ENCODE data around the gene PCBP2. TPM values are rescaled to one million over a fixed set of nuclear protein-coding genes. Genes with fewer than 3 reads are reported as not detected.

The PCBP2 gene
- total and polyA plus RNA-seq, 7 donors: 333 to 661 (median 403) TPM

DNA sequence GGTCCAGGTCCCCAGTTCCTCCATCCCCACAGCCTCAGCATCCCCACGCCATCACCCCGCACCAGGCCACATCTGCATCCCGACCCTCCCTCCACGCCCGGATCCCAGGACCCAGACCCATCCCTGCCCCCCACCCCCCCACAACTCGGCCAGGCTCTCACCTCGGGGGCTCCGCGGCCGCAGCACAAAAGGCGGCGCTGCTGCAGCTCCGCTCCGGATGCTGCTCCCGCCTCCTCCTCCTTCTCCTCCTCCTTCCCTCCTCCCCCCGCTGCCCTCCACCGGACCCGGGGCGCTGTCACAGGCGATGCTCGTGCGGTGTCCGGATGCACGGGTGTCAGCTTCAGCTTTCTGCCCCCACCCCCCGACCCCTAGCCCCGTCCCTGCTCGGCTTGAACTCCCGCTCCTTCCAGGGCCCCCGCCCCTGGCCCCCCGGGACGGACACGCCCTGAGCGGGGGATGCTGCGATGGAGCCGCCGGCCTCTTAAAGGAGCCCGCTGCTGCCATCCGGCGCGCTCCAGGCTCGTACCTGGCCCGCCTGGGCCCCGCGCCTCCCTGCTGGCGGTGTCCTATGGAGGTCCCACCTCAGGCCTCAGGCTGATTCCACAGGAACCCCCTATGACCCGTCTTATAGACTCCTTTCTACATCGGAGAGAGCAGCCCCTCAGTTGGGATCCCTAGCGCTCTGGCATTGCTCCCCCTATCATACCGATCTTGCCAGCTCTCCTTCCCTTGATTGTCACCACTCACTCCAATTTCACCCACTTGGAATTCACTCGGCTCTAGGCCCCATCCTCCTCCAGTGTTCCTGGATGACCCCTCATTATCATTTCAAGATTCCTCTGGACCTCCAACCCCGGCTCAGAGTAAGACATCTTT, 47.6 kb downstream of the PCBP2 start, which contains the start of gene MAP3K12:
Gene MAP3K12, minus strand, starts transcription at position 193 of the 876 bp plus-strand sequence. CDS start 12,067 bp downstream, outside the sequence.
- intact Hi-C loops (cut with DNase I): loop anchor here (2.0 to 5.0 kb wide), 3 partner anchors 59 to 447 kb away; partner anchors contain the start of genes AAAS, PRR13 and TNS2
- H3K4me1 ChIP-seq: peaks cover 0 to 38% (median 28%) of the 10 kb centered on the region in 4 donors

DNA sequence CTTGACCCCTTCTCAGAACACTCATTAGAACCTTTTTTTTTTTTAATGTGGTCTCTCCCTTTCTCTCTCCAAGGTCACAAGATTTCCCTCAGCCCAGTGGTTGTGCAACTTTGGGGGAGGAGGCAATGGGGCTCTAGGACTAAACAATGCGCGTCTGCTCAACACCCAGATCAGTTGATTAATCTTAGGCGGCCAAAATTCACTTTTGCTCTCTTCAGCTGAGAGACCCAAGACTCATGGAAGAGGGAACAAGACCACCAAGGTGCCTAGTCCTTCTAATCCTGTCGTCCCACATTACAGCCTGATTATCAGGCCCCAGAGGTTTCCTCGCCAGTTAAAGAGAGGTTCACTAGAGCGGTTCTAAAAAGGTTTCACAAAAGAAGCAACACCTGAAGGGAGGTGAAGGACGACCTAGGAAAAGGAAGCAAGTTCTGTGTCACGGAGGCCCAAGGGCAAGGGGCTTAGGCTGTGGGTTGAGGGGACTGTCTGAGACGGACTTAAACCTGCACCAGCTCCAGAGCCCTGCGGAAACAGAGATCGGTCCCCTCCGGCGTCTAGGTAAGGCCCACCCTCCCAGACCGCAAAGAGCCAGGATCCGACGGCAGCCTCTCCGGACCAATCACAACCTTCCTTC, 48.4 kb downstream of the PCBP2 start:
- TF ChIP-seq POLR2A (IDR thresholded peaks at IDR 0.05) (peak; percentile 98), POLR2AphosphoS5 (IDR thresholded peaks at IDR 0.05) (peak; percentile 98 to 99 (median 98)), EP300 (IDR thresholded peaks at IDR 0.05) (no peak)
- TF ChIP-seq, protein P1, sequence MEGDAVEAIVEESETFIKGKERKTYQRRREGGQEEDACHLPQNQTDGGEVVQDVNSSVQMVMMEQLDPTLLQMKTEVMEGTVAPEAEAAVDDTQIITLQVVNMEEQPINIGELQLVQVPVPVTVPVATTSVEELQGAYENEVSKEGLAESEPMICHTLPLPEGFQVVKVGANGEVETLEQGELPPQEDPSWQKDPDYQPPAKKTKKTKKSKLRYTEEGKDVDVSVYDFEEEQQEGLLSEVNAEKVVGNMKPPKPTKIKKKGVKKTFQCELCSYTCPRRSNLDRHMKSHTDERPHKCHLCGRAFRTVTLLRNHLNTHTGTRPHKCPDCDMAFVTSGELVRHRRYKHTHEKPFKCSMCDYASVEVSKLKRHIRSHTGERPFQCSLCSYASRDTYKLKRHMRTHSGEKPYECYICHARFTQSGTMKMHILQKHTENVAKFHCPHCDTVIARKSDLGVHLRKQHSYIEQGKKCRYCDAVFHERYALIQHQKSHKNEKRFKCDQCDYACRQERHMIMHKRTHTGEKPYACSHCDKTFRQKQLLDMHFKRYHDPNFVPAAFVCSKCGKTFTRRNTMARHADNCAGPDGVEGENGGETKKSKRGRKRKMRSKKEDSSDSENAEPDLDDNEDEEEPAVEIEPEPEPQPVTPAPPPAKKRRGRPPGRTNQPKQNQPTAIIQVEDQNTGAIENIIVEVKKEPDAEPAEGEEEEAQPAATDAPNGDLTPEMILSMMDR (IDR thresholded peaks at IDR 0.05): no peak
- Histone ChIP-seq H3K36me3 (peaks cover 0 to 14% (median 4%) of the 10 kb centered on the region in 4 donors), H3K27me3 (no peaks in the 10 kb centered on the region), H3K27ac (peak overlapping the region; percentile 93 to 99 (median 98)), H3K9me3 (no peaks in the 10 kb centered on the region), H3K4me1 (peaks cover 0 to 38% (median 28%) of the 10 kb centered on the region in 4 donors), H3K4me3 (peak overlapping the region; percentile 43 to 79 (median 76))
- 2% methylated on average over 17 of the region's 17 CpGs for WGBS, 2 donors
- peak; percentile 93 for DNase-seq
- intact Hi-C loops (cut with DNase I): loop anchor here (2.0 to 5.0 kb wide), 3 partner anchors 59 to 448 kb away; partner anchors contain the start of genes AAAS, PRR13 and TNS2

More for the DNA sequence above, 47.6 kb downstream of the PCBP2 start, which contains the start of gene MAP3K12:
- peaks cover 0 to 6% (median 0%) of the 10 kb centered on the region in 4 donors for H3K36me3 ChIP-seq
- peak within 1 kb of the TSS; percentile 93 to 99 (median 98) for H3K27ac ChIP-seq
- no peaks in the 10 kb centered on the region for H3K27me3 ChIP-seq
- WGBS, 2 donors: 1 to 2% methylated on average over 51 of the region's 51 CpGs
- TF ChIP-seq POLR2A (IDR thresholded peaks at IDR 0.05): no peak
- TF ChIP-seq POLR2AphosphoS5 (IDR thresholded peaks at IDR 0.05): peak; percentile 34 to 79 (median 58)
- H3K4me3 ChIP-seq: peak within 1 kb of the TSS; percentile 43 to 79 (median 76)
- no peaks in the 10 kb centered on the region for H3K9me3 ChIP-seq
- peak; percentile 89 for DNase-seq

- Histone ChIP-seq H3K4me3 (peak within 1 kb of the TSS; percentile 74 to 79 (median 76)), H3K27me3 (no peaks in the 10 kb centered on the region), H3K36me3 (peaks cover 0 to 21% (median 5%) of the 10 kb centered on the region in 4 donors), H3K9me3 (no peaks in the 10 kb centered on the region), H3K27ac (peak within 1 kb of the TSS; percentile 93 to 99 (median 98)), H3K4me1 (peaks cover 0 to 38% (median 27%) of the 10 kb centered on the region in 4 donors)
- 0% methylated on average over 74 of the region's 74 CpGs for WGBS, 2 donors
- DNase-seq: peak; percentile 100
- intact Hi-C loops (cut with DNase I): loop anchor here (2.0 to 5.0 kb wide), 3 partner anchors 60 to 449 kb away; partner anchors contain the start of genes AAAS, PRR13 and TNS2
- TF ChIP-seq POLR2AphosphoS5 (IDR thresholded peaks at IDR 0.05) (peak; percentile 47 to 90 (median 67)), POLR2A (IDR thresholded peaks at IDR 0.05) (peak; percentile 35 to 38), EP300 (IDR thresholded peaks at IDR 0.05) (peak in 1 of 4 donors; percentile 67)
- TF ChIP-seq, protein P1 (IDR thresholded peaks at IDR 0.05): no peak
Observed at GRCh38 chr12:53500776-53501614, 49.1 kb downstream of the PCBP2 start, which contains the start of gene TARBP2. Gene TARBP2 (plus strand): TSS chr12:53501283. CDS start chr12:53501409, 126 bp downstream.

GRCh38 chr12:53501615-53502181, 49.8 kb downstream of the PCBP2 start:
- intact Hi-C loops (cut with DNase I): loop anchor here (2.0 to 5.0 kb wide), 3 partner anchors 61 to 449 kb away; partner anchors contain the start of genes AAAS, PRR13 and TNS2
- H3K9me3 ChIP-seq: no peaks in the 10 kb centered on the region
- 65 to 74% methylated on average over 10 of the region's 10 CpGs for WGBS, 2 donors
- no peak for TF ChIP-seq POLR2AphosphoS5 (IDR thresholded peaks at IDR 0.05)
- TF ChIP-seq POLR2A (IDR thresholded peaks at IDR 0.05): no peak
- TF ChIP-seq, protein P1 (IDR thresholded peaks at IDR 0.05): no peak
- TF ChIP-seq EP300 (IDR thresholded peaks at IDR 0.05): no peak
- H3K4me3 ChIP-seq: peak overlapping the region; percentile 74 to 79 (median 76)
- peak; percentile 77 for DNase-seq
- no peaks in the 10 kb centered on the region for H3K27me3 ChIP-seq
- peaks cover 0 to 38% (median 26%) of the 10 kb centered on the region in 4 donors for H3K4me1 ChIP-seq
- H3K27ac ChIP-seq: peak overlapping the region; percentile 93 to 99 (median 98)
- H3K36me3 ChIP-seq: peaks cover 0 to 28% (median 10%) of the 10 kb centered on the region in 4 donors
